Measurements from ENCODE around the gene SLC7A14. TPM values are rescaled to one million over a fixed set of nuclear protein-coding genes. Genes with fewer than 3 reads are reported as not detected.
"Not testable (repeated sequence)": the region's sequence is repeated elsewhere in the genome, so short reads cannot be mapped to it uniquely, and the experiment has no call there.

The SLC7A14 gene
- total RNA-seq, 2 experiments from 2014 or later: not detected

DNA sequence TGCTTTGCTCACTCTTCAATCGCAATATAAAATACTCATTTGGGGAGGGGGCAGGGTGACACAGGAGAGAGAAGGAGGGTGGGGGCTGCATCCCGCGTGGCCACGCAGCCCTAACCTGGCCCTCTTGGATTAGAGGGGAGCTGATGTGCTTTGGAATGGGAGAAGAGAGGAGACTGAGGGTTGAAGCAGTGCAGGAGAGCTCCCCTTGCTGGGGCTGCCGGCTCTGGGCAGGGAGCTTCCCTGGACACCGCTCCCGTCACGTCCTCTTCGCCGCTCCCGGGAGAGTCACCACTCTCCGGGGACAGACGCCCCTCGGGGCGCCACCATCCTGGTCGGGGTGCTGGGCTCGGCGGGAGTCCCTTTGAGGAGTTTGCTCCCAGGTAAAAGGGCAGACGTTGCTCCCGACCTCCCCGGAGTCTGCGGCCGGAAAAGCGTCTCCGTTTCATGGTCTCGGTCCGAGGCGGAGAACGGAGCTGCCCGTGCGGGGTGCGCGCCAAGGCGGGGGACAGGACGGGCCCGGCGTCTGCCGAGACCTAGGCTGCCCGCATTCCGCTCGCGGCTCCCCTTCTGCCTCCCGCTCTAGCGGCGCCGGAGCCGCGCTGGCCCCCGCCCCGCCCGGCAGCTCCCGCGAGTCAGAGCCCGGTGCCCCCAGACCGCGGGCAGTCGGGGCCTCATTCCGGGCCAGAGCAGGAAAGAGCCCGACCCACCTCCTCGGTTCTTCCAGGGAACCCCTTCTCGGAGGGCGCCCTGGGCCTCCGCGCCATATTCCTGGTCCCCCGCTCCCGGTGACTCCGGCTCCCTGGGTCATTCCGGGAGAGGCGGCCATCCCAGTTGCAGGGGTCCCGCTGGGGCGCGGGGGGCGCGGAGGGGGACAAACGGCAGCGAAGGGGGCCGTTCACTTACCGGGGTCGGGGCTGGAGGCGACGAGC, 603 bp downstream of the SLC7A14 start:
- Mint-ChIP-seq H3K9me3 (ENCODE audit: low read depth) (peaks cover 4% of the 10 kb centered on the region), H3K4me1 (no peaks in the 10 kb centered on the region), H3K4me3 (no peak overlapping the region), H3K36me3 (ENCODE audit: low read depth) (no peaks in the 10 kb centered on the region), H3K27ac (no peak overlapping the region), H3K27me3 (peaks cover 47% of the 10 kb centered on the region)
- ChIA-PET CTCF (interaction anchor here (0.6 to 0.8 kb wide), 2 partner anchors 72 to 111 kb away, joined by 3 read pairs; no protein-coding TSS in a partner anchor), POLR2A (no interaction called here)
- intact Hi-C loops (cut with DNase I, micrococcal nuclease): no loop called here
- no peak for ATAC-seq
- DNase-seq: no peak

GRCh38 chr3:170584585-170585007, 1.3 kb downstream of the SLC7A14 start:
- ChIA-PET CTCF (interaction anchor here (0.8 to 1.2 kb wide), 2 partner anchors 11 to 73 kb away, joined by 3 read pairs; no protein-coding TSS in a partner anchor), POLR2A (no interaction called here)
- Mint-ChIP-seq H3K27me3 (peaks cover 49% of the 10 kb centered on the region), H3K4me3 (no peak overlapping the region), H3K27ac (no peak overlapping the region), H3K36me3 (ENCODE audit: low read depth) (no peaks in the 10 kb centered on the region), H3K9me3 (ENCODE audit: low read depth) (peaks cover 4% of the 10 kb centered on the region), H3K4me1 (no peaks in the 10 kb centered on the region)
- intact Hi-C loops (cut with DNase I, micrococcal nuclease): no loop called here
- DNase-seq (peak; percentile 79), ATAC-seq (no peak)

GRCh38 chr3:170579646-170580045, 6.2 kb downstream of the SLC7A14 start:
- peaks cover 38% of the 10 kb centered on the region for H3K27me3 Mint-ChIP-seq

DNA sequence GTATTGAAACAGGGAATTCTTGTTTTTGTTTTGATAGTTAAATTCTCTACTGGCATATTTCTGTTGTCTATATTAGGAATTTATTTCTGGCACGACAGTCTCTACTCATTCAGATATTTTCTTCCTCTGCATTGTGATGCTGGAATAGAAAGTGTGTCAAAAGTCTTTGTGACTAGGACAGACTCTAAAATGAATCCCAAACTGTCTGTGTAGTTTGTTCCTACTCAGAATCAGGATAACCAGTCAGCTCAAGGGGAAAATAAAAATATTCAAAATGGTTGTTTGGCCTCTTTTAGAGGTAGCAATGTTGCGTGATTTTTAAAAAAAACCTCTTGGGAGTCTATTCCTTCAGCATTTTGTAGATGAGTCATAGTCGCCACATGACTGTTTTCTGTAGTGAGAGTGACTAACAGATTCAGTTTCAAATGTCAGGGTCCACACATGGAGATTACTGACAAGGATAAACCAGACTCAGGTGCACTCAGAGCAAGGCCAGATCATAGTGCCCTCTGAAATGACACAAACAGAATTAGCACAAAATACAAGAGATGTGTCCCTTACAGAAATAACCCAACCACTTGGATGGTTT, 13.1 kb downstream of the SLC7A14 start:
- peak; percentile 97 for ATAC-seq
- Mint-ChIP-seq H3K36me3 (ENCODE audit: low read depth) (no peaks in the 10 kb centered on the region), H3K4me3 (no peak overlapping the region), H3K4me1 (peaks cover 25% of the 10 kb centered on the region), H3K27ac (no peak overlapping the region), H3K9me3 (ENCODE audit: low read depth) (no peaks in the 10 kb centered on the region), H3K27me3 (peaks cover 34% of the 10 kb centered on the region)
- peak; percentile 32 for DNase-seq
- ChIA-PET CTCF (no interaction called here), POLR2A (no interaction called here)
- intact Hi-C loops (cut with DNase I, micrococcal nuclease): loop anchor here (2.0 to 10.0 kb wide), 8 partner anchors 155 to 808 kb away; partner anchors contain the start of genes ACTRT3 (in 1 of the 2), CLDN11 (in 1 of the 2), PHC3 (in 1 of the 2) and TERC (in 1 of the 2)

More at GRCh38 chr3:170579646-170580045, 6.2 kb downstream of the SLC7A14 start:
- Mint-ChIP-seq H3K36me3 (ENCODE audit: low read depth) (no peaks in the 10 kb centered on the region), H3K27ac (no peak overlapping the region), H3K4me1 (peaks cover 2% of the 10 kb centered on the region), H3K9me3 (ENCODE audit: low read depth) (peaks cover 4% of the 10 kb centered on the region), H3K4me3 (no peak overlapping the region)
- CTCF ChIA-PET: no interaction called here
- POLR2A ChIA-PET: no interaction called here
- ATAC-seq: no peak
- DNase-seq: no peak
- intact Hi-C loops (cut with DNase I, micrococcal nuclease): loop anchor here in 1 of 2 experiments (10.0 kb wide), 3 partner anchors 255 to 815 kb away; partner anchors contain the start of genes ACTRT3 and TERC

- ATAC-seq; H3K27ac Mint-ChIP-seq; H3K4me3 Mint-ChIP-seq; DNase-seq; POLR2A ChIA-PET; H3K36me3 Mint-ChIP-seq (ENCODE audit: low read depth); intact Hi-C loops (cut with DNase I, micrococcal nuclease); H3K9me3 Mint-ChIP-seq (ENCODE audit: low read depth); CTCF ChIA-PET: not testable (repeated sequence)
- H3K27me3 Mint-ChIP-seq: peaks cover 12% of the 10 kb centered on the region
- peaks cover 15% of the 10 kb centered on the region for H3K4me1 Mint-ChIP-seq
Measured at GRCh38 chr3:170567598-170567997, 18.3 kb downstream of the SLC7A14 start.

- no peak for ATAC-seq
- intact Hi-C loops (cut with DNase I, micrococcal nuclease): no loop called here
- H3K27me3 Mint-ChIP-seq: peaks cover 14% of the 10 kb centered on the region
Measured at GRCh38 chr3:170566413-170566812, 19.5 kb downstream of the SLC7A14 start.

GRCh38 chr3:170565495-170565894, 20.4 kb downstream of the SLC7A14 start:
- ATAC-seq: no peak
- H3K4me1 Mint-ChIP-seq: peaks cover 14% of the 10 kb centered on the region
- no peak overlapping the region for H3K27ac Mint-ChIP-seq
- POLR2A ChIA-PET: no interaction called here
- CTCF ChIA-PET: interaction anchor here (1.5 kb wide), 1 partner anchor 246 kb away, joined by 5 read pairs; no protein-coding TSS in a partner anchor
- H3K27me3 Mint-ChIP-seq: peaks cover 14% of the 10 kb centered on the region
- H3K9me3 Mint-ChIP-seq (ENCODE audit: low read depth): no peaks in the 10 kb centered on the region
- no peak overlapping the region for H3K4me3 Mint-ChIP-seq
- intact Hi-C loops (cut with DNase I, micrococcal nuclease): no loop called here
- DNase-seq: no peak
- H3K36me3 Mint-ChIP-seq (ENCODE audit: low read depth): no peaks in the 10 kb centered on the region

More at GRCh38 chr3:170566413-170566812, 19.5 kb downstream of the SLC7A14 start:
- Mint-ChIP-seq H3K36me3 (ENCODE audit: low read depth) (no peaks in the 10 kb centered on the region), H3K4me3 (no peak overlapping the region), H3K9me3 (ENCODE audit: low read depth) (no peaks in the 10 kb centered on the region), H3K27ac (no peak overlapping the region), H3K4me1 (peaks cover 12% of the 10 kb centered on the region)
- POLR2A ChIA-PET: no interaction called here
- no peak for DNase-seq
- CTCF ChIA-PET: interaction anchor here (1.5 kb wide), 1 partner anchor 245 kb away, joined by 5 read pairs; no protein-coding TSS in a partner anchor

DNA sequence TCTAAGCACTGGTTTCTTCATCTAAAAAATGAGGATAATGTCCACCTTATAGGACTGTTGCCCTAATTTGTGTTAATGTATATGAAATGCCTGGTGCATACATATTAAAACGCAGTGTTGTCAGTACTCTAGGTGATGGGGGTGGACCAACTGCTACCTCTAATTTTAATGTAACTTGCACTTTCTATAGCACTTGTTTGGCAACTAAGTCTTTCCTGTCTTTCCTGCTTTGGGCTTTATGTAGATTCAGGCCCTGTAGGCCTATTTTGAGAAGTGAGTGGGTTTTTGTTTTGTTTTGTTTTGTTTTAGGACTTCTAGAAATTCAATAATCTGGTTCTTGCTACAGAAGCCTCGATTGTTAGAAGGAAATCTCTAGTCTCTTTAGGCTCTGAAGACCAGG, 21.2 kb downstream of the SLC7A14 start:
- no peak for ATAC-seq
- intact Hi-C loops (cut with DNase I, micrococcal nuclease): no loop called here
- Mint-ChIP-seq H3K9me3 (ENCODE audit: low read depth) (no peaks in the 10 kb centered on the region), H3K27me3 (peaks cover 10% of the 10 kb centered on the region), H3K27ac (no peak overlapping the region), H3K4me1 (peaks cover 14% of the 10 kb centered on the region), H3K36me3 (ENCODE audit: low read depth) (no peaks in the 10 kb centered on the region), H3K4me3 (no peak overlapping the region)
- no peak for DNase-seq
- ChIA-PET POLR2A (no interaction called here), CTCF (no interaction called here)

GRCh38 chr3:170563712-170564423, 22.0 kb downstream of the SLC7A14 start:
- H3K27ac Mint-ChIP-seq: no peak overlapping the region
- H3K27me3 Mint-ChIP-seq: peaks cover 10% of the 10 kb centered on the region
- intact Hi-C loops (cut with DNase I, micrococcal nuclease): no loop called here
- H3K9me3 Mint-ChIP-seq (ENCODE audit: low read depth): no peaks in the 10 kb centered on the region
- no peaks in the 10 kb centered on the region for H3K36me3 Mint-ChIP-seq (ENCODE audit: low read depth)
- ChIA-PET POLR2A (no interaction called here), CTCF (no interaction called here)
- H3K4me1 Mint-ChIP-seq: peaks cover 14% of the 10 kb centered on the region
- ATAC-seq: peak; percentile 88
- DNase-seq: peak; percentile 45
- no peak overlapping the region for H3K4me3 Mint-ChIP-seq

DNA sequence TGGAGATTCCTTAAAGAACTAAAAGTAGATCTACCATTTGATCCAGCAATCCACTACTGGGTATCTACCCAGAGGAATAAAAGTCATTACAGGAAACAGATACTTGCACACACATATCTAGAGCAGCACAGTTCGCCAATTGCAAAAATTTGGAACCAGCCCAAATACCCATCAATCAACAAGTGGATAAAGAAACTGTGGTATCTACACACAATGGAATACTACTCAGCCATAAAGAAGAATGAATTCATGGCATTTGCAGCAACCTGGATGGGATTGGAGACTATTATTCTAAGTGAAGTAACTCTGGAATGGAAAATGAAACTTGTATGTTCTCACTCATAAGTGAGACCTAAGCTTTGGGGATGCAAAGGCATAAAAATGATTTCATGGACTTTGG, 23.8 kb downstream of the SLC7A14 start:
- no peak overlapping the region for H3K4me3 Mint-ChIP-seq
- POLR2A ChIA-PET: no interaction called here
- peaks cover 14% of the 10 kb centered on the region for H3K4me1 Mint-ChIP-seq
- intact Hi-C loops (cut with DNase I, micrococcal nuclease): no loop called here
- CTCF ChIA-PET: no interaction called here
- DNase-seq: no peak
- no peaks in the 10 kb centered on the region for H3K9me3 Mint-ChIP-seq (ENCODE audit: low read depth)
- H3K27ac Mint-ChIP-seq: no peak overlapping the region
- H3K36me3 Mint-ChIP-seq (ENCODE audit: low read depth): no peaks in the 10 kb centered on the region
- ATAC-seq: no peak
- peaks cover 12% of the 10 kb centered on the region for H3K27me3 Mint-ChIP-seq

DNA sequence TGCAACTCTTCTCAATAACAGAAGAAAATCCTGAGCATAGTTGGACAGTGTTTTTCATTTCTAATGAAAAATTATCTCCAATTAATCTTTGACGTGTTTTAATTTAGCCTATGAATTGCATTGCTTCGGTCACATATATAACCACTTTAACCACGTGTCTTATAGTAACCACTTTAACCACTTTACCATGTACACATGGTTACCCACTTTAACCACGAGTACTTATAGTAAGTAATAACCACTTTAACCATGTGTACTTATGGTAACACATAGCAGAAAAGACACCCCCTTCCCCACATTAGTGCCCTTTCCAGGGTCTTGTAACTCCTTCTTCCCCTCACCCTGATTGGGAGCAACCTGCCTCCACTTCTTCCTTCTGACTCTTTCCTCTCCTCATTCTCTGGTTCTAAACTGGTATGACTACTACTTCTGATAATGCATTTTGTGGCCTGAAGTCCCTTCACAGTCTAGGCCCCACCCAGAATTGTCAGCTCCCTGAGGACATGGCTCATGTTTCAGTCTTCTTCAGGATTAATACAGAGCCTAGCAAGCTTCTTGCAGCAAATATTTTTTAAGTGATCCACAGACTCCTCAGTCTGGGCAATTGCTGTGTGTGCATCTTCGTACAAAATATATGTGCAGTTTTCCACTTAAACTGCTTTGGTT, 25.0 kb downstream of the SLC7A14 start:
- H3K9me3 Mint-ChIP-seq (ENCODE audit: low read depth): no peaks in the 10 kb centered on the region
- POLR2A ChIA-PET: no interaction called here
- DNase-seq (no peak), ATAC-seq (no peak)
- H3K36me3 Mint-ChIP-seq (ENCODE audit: low read depth): no peaks in the 10 kb centered on the region
- no peak overlapping the region for H3K4me3 Mint-ChIP-seq
- H3K27ac Mint-ChIP-seq: no peak overlapping the region
- peaks cover 12% of the 10 kb centered on the region for H3K27me3 Mint-ChIP-seq
- intact Hi-C loops (cut with DNase I, micrococcal nuclease): no loop called here
- peaks cover 14% of the 10 kb centered on the region for H3K4me1 Mint-ChIP-seq
- CTCF ChIA-PET: no interaction called here

All from activated CD4-positive, alpha-beta T cell treated with anti-CD3 and anti-CD28 coated beads for 36 hours (primary cell).